H7 (cell line): ENCODE data around the gene MICU2. TPM values are rescaled to one million over a fixed set of nuclear protein-coding genes. Genes with fewer than 3 reads are reported as not detected.
A peak's percentile ranks its signal among the peaks of the same experiment; 100 is the strongest.

Experiments used
- DNase-seq: peaks from one replicate; pipeline ENCODE4 v3.0.0; 2012
- H3K27me3 ChIP-seq: 2 replicates; pipeline ENCODE4 v1.6.0; 2011; ENCODE audit warnings: mild to moderate bottlenecking, low read length; ENCODE audit not compliant: control insufficient read depth, insufficient read depth
- H3K36me3 ChIP-seq: replicated peaks from 2 replicates; pipeline ENCODE4 v1.5.1; 2011; ENCODE audit warnings: low read length; ENCODE audit not compliant: control insufficient read depth, insufficient read depth
- H3K4me3 ChIP-seq: 2 replicates; pipeline ENCODE4 v1.5.1; 2011; ENCODE audit warnings: low read depth, mild to moderate bottlenecking, control low read depth, low read length, moderate library complexity; ENCODE audit not compliant: insufficient read depth
- total RNA-seq: library from RNA; depleted of rRNA; stranded (reverse); fragments of >200 nt; shearing (Covaris generic); gene quantifications from 2 replicates; pipeline ENCODE4 v1.2.3, GENCODE V29; 2014; rRNA removed

Gene MICU2
- total RNA-seq, 1 experiment from 2014 or later, result 69.7 TPM

DNA sequence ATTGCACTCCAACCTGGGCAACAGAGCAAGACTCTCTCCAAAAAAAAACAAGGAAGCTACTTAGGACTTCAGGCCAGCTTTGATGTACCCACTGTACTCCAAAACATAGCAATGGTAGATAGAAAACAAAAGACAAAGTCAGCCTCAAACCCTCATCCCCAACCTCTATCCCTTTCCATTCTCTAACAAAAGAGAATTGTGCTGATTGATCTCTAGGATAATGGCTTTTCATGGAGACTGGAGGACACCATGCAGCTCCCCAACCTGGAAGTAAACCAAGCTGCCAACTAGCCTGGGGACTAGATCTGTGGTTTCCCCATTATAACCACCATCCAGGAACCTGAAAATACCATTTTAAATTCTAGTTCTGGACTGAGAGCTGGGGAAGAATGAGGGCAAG, 140.5 kb downstream of the MICU2 start:
- no peak for DNase-seq
- Histone ChIP-seq H3K27me3 (no peaks in the 10 kb centered on the region), H3K36me3 (no peaks in the 10 kb centered on the region), H3K4me3 (no peak overlapping the region)

DNA sequence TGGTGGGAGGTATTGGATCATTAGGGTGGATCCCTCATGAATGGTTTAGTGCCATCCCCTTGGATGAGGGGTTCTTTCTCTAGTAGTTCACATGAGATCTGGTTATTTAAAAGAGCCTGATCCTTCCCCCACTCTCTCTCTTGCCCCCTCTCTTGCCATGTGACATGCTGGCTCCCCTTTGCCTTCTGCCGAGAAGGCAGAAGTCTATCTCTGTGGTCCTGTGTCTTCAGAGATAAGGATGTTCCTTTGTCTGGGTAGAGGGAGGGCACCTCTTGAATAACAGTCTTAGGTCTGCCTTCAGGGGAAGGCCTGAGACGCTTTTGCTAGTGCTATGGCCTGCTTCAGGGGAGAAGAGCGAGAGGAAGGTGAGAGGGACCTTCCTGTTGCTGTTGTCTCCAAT, 142.8 kb downstream of the MICU2 start:
- H3K4me3 ChIP-seq, result no peak overlapping the region
- no peak for DNase-seq
- no peaks in the 10 kb centered on the region for H3K27me3 ChIP-seq
- H3K36me3 ChIP-seq, result no peaks in the 10 kb centered on the region

DNA sequence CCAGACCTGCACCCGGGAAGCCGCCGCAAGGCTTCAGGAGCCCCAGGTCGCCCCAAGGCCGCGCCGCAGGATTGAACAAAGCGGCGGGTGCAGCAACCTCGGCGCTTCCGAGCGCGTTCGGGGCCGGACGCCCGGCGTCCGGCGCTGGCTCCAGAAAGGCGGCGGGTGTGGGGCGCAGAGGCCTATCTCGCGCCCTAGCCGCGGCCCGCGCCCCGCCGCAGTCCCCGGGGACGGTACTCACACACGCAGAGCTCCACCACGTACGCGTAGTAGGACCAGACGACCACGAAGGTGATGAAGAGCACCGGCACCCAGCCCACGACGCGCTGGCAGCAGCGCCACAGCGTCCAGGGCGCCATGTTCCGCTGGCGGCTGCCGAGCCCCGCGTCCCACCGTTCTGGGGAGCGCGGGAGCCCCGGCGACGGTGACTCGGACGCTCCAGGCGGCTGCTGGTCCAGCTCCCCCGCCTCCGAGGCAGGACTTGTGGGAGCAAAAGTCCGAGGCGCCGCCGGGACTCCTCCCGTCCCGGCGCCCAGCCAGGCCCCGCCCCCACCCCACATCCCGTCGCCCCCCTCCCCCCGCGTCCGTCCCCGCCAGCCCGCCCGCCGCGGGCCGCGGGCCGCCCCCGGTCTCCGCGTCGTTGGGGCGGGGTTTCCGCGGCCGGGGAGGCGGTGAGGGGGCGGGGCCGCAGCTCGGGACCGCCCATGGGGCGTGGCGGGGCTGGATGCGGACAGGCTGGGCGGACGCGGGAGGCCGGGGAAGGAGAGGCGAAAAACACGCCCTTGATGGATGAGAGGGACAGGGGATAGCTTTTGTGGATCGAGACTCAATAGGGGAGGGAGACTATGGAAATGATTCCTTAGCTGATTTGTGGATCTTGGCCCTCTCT, 144.9 kb downstream of the MICU2 start, which contains the start of gene ZDHHC20:
ZDHHC20 (minus strand) TSS at position 491 of the 889 bp plus-strand sequence; CDS start at position 359, 132 bp downstream.
- peak; percentile 99 for DNase-seq

DNA sequence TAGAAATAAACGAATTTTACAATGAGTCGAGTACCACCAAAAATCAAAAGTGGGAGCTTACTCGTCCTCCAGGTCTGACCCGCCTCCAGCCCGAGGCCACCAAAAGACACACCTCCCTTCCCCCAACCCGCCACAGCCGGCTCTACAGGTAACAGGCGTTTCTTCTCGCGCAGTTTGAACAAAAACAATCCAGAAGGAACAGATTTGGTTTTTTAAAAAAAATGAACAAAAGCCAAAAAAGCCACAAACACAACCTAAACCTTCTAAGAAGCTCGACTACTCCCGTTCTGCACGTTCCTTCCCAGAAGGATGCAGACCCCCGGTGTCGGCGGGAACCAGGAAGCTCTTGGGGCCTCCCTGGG, 145.5 kb downstream of the MICU2 start:
- Histone ChIP-seq H3K4me3 (peak overlapping the region; percentile 98), H3K36me3 (no peaks in the 10 kb centered on the region), H3K27me3 (no peaks in the 10 kb centered on the region)
- DNase-seq, result peak; percentile 77

More for the DNA sequence above, 144.9 kb downstream of the MICU2 start, which contains the start of gene ZDHHC20:
- H3K36me3 ChIP-seq, result no peaks in the 10 kb centered on the region
- no peaks in the 10 kb centered on the region for H3K27me3 ChIP-seq
- peak within 1 kb of the TSS; percentile 98 for H3K4me3 ChIP-seq

DNA sequence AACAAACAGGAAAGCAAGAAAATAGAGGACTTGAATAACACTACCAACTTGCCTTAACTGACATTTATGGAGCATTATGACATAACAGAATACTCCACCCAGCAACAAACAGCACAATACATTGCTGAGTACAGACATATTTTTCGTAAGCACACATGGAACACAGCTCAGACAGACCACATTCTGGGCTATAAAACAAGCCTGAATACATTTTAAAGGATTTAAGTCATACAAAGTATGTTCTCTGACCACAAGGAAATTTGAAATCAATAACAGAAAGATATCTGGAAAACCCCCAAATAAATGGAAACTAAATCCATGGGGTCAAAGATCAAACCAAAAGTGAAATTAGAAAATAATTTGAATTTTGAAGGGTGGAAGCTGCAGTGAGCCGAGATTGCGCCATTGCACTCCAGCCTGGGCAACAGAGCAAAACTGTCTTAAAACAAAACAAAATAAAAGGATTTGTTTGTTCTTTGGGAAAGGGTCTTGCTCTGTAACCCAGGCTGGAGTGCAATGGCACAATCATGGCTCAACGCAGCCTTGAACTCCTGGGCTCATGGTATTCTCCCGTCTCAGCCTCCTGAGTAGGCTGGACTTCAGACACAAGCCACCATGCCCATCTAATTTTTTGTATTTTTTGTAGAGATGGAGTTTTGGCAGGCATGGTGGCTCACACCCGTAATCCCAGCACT, 150.4 kb downstream of the MICU2 start:
- no peaks in the 10 kb centered on the region for H3K36me3 ChIP-seq
- no peaks in the 10 kb centered on the region for H3K27me3 ChIP-seq
- DNase-seq, result no peak
- H3K4me3 ChIP-seq, result no peak overlapping the region

DNA sequence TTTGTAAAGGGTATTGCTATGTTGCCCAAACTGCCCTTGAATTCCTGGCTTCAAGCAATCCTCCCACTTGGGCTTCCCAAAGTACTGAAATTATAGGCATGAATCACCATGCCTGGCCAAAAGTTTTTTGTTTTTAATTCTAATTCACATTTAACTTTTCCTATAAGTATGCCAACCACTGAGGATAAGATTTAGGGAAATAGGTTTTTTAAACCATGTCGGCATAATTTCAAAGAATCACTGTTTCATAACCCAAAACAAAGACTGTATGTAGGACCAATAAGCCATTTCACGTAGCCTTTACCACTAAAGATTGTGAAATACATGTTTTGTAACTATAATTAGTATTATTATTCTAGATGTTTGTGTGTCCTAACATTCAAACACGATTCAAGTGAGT, 153.0 kb downstream of the MICU2 start:
- DNase-seq, result no peak
- no peak overlapping the region for H3K4me3 ChIP-seq
- no peaks in the 10 kb centered on the region for H3K27me3 ChIP-seq
- H3K36me3 ChIP-seq, result no peaks in the 10 kb centered on the region

DNA sequence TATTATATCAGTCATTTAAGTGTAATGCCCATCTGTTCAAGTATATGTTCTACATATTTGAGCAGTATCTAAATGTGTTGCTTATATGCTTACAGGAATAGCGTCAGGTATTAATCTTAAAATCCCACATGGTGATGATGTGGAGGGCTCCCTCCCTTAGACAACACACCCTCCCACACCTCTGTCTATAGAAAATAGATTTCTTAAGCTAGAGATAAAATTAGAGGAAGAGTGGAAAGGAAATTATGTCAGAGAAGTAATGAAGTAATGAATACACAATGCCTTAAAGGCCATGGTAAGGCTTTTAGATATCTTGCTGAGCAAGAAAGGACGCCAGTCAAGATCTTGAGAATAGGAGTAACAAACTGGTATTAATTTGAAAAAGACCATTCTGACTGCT, 157.3 kb downstream of the MICU2 start:
- no peak for DNase-seq
- no peak overlapping the region for H3K4me3 ChIP-seq
- no peaks in the 10 kb centered on the region for H3K27me3 ChIP-seq
- no peaks in the 10 kb centered on the region for H3K36me3 ChIP-seq

DNA sequence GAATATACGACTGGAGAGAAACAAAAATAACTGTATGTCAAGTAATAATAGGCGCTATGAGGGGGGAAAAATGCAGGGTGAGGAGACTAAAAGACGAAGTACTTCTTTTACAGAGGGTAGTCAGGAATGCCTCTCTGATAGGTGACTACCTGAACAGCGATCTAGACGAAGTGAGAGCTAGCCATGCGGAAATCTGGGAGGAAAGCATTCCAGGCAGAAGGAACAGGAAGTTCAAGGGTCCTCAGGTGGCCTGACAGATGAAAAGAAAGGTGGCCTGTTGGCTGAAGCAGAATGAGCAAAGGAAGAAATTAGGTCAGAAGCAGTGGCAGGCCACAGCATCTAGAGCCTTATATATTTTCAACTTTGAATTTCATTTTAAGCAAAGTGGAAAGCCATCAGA, 158.2 kb downstream of the MICU2 start:
- no peak for DNase-seq
- Histone ChIP-seq H3K27me3 (no peaks in the 10 kb centered on the region), H3K36me3 (no peaks in the 10 kb centered on the region)

DNA sequence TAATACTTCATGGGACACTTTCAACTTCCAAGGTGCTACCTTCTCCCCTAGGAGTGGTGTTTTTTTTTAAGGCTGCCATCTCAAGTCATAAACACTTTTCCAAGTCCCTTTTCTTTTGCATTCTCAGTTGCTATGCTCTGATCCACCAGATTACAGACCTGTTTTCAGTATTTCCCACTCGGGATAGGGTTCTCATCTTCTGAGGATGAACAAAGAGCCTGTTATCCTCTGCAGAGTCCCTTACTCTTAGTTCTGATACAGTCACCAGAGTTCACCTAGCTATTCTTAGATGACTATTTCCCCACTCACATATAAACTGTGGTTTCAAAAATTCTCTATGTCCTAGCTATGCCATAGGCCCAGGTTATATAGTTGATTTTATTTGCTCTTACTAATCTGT, 160.8 kb downstream of the MICU2 start:
- H3K4me3 ChIP-seq, result no peak overlapping the region
- no peaks in the 10 kb centered on the region for H3K27me3 ChIP-seq
- DNase-seq, result no peak
- no peaks in the 10 kb centered on the region for H3K36me3 ChIP-seq

More for the DNA sequence above, 158.2 kb downstream of the MICU2 start:
- H3K4me3 ChIP-seq, result no peak overlapping the region

Other genes starting within 250 kb of the MICU2 start
- gene ZDHHC20, start 144.9 kb downstream of the MICU2 start, total RNA-seq, result 56.6 and 72.3 TPM in 2 replicates
- gene FGF9, start 66.9 kb upstream of the MICU2 start, total RNA-seq, result 0.42 and 0.85 TPM in 2 replicates